ENCODE results near the gene COL4A5.

The COL4A5 gene

GRCh38 chrX:108737754-108738153, 298.1 kb downstream of the COL4A5 start:
- in situ Hi-C loops (cut with MboI; ENCODE audit: low sequenced_read_pairs, unreplicated experiment) = no loop called here
- no peak for TF ChIP-seq CTCF (IDR thresholded peaks at IDR 0.05; ENCODE audit: borderline replicate concordance, control extremely low read depth, extremely low read depth, insufficient read depth, missing control alignments)
- DNase-seq (ENCODE audit: low spot score) = no peak

DNA sequence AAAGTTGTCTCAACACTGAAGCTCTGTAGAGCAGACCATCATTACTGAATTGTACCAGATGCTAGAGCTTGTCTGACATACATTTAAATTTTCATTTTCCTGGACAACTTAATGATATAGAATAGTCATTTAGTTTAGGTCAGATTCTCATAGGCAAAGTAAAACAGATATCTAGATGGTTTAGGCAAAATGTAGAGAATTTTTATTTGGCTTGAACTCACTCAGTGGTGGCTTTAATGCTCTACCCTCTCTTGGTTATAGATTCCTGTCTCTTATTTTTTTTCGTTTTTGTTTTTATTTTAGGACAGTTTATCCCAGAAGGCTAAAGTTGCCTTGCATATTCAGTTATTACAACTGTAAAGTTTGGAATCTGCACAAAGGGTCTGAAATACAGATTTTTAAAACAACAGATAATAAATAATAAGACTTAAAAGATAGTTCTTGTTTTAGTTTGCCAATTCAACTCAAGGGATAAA, 300.7 kb downstream of the COL4A5 start:
- no peak for TF ChIP-seq CTCF (IDR thresholded peaks at IDR 0.05; ENCODE audit: borderline replicate concordance, control extremely low read depth, extremely low read depth, insufficient read depth, missing control alignments)
- in situ Hi-C loops (cut with MboI; ENCODE audit: low sequenced_read_pairs, unreplicated experiment) = no loop called here
- DNase-seq (ENCODE audit: low spot score) = no peak

Measured in GM13976 (cell line).